Lower lobe of right lung (tissue), 2 donors: ENCODE measurements around the gene TMEM14C. TPM values are rescaled to one million over a fixed set of nuclear protein-coding genes. Genes with fewer than 3 reads are reported as not detected.

Experiments used
- ATAC-seq, 2 donors: fragments of 200-7000 bp; cut with Tn5 transposase; one replicate each; pipeline ENCODE4 v1.9.1; 2020 to 2022; ENCODE audit warnings: mild to moderate bottlenecking in 2 of 2, moderate library complexity in 2 of 2
- DNase-seq: peaks from one replicate; pipeline ENCODE4 v3.0.0-alpha.2; 2020
- H3K27ac ChIP-seq: fragments of 200-600 bp; one replicate; pipeline ENCODE4 v1.8.0; 2022
- H3K27me3 ChIP-seq: fragments of 200-600 bp; one replicate; pipeline ENCODE4 v1.8.0; 2022; ENCODE audit warnings: low read depth
- H3K36me3 ChIP-seq: fragments of 200-600 bp; one replicate; pipeline ENCODE4 v1.8.0; 2022; ENCODE audit warnings: mild to moderate bottlenecking
- H3K4me1 ChIP-seq: fragments of 200-600 bp; one replicate; pipeline ENCODE4 v1.8.0; 2022
- H3K4me3 ChIP-seq: fragments of 200-600 bp; one replicate; pipeline ENCODE4 v1.8.0; 2022; ENCODE audit warnings: mild to moderate bottlenecking
- H3K9me3 ChIP-seq: fragments of 200-600 bp; one replicate; pipeline ENCODE4 v1.8.0; 2022
- intact Hi-C: fragments of 100-400 bp; cut with DNase I; formaldehyde crosslinking; loops from one replicate; pipeline ENCODE4 v1.11.0; 2022
- total RNA-seq: library from RNA; stranded (reverse); fragmentation: NEBNext Ultra II Directional; extraction: Animal tissue kit (Norgen Biotek cat#: 25700); gene quantifications from one replicate; pipeline ENCODE4 v1.2.1, GENCODE V29; 2021
- TF ChIP-seq, protein P1 (sequence below): fragments of 200-600 bp; IDR thresholded peaks from one replicate; pipeline ENCODE4 v1.8.0; 2022; ENCODE audit warnings: antibody characterized with exemption, mild to moderate bottlenecking
- donor health status: DM: no; HTN: yes; CAD: no; lungs with severe emphysema.

Gene TMEM14C
- total RNA-seq, 1 donor from 2014 or later: 81.9 TPM

DNA sequence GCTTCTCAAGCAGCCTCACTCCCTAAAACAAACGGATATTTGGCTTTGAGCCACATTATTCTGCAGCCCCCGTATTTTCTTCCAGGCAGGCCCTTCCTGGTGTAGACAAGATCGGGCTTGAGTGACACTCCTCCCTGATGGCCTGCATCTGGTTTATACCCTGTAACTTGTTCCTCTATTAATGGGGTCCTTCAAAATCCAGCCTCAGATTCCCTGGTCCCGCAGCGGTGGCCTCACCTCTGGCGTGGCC is 375 bp upstream of the TMEM14C start:
- intact Hi-C loops: no loop called here
- peaks cover 25% of the 10 kb centered on the region for H3K4me1 ChIP-seq
- no peaks in the 10 kb centered on the region for H3K9me3 ChIP-seq
- no peaks in the 10 kb centered on the region for H3K27me3 ChIP-seq
- DNase-seq (no peak), ATAC-seq (no peak)
- H3K4me3 ChIP-seq: peak overlapping the region; percentile 83
- peak overlapping the region; percentile 89 for H3K27ac ChIP-seq
- TF ChIP-seq, protein P1, sequence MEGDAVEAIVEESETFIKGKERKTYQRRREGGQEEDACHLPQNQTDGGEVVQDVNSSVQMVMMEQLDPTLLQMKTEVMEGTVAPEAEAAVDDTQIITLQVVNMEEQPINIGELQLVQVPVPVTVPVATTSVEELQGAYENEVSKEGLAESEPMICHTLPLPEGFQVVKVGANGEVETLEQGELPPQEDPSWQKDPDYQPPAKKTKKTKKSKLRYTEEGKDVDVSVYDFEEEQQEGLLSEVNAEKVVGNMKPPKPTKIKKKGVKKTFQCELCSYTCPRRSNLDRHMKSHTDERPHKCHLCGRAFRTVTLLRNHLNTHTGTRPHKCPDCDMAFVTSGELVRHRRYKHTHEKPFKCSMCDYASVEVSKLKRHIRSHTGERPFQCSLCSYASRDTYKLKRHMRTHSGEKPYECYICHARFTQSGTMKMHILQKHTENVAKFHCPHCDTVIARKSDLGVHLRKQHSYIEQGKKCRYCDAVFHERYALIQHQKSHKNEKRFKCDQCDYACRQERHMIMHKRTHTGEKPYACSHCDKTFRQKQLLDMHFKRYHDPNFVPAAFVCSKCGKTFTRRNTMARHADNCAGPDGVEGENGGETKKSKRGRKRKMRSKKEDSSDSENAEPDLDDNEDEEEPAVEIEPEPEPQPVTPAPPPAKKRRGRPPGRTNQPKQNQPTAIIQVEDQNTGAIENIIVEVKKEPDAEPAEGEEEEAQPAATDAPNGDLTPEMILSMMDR: no peak
- peaks cover 13% of the 10 kb centered on the region for H3K36me3 ChIP-seq

DNA sequence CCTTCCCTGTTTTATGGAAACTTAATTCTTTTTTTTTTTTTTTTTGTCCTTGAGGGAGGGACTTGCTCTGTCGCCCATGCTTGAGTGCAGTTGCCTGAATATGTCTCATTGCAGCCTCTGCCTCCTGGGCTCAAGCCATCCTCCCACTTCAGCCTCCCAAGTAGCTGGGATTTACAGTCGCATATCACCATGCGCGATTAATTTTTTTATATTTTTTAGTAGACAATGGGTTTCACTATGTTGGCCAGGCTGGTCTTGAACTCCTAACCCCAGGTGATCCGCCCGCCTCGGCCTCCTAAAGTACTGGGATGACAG is 654 bp downstream of the TMEM14C start:
- Histone ChIP-seq H3K36me3 (peaks cover 18% of the 10 kb centered on the region), H3K27ac (peak overlapping the region; percentile 89), H3K4me3 (peak overlapping the region; percentile 83), H3K9me3 (no peaks in the 10 kb centered on the region), H3K27me3 (no peaks in the 10 kb centered on the region), H3K4me1 (peaks cover 25% of the 10 kb centered on the region)
- intact Hi-C loops: no loop called here
- DNase-seq (no peak), ATAC-seq (peak in 1 of 2 donors; percentile 11)
- TF ChIP-seq, protein P1: no peak

DNA sequence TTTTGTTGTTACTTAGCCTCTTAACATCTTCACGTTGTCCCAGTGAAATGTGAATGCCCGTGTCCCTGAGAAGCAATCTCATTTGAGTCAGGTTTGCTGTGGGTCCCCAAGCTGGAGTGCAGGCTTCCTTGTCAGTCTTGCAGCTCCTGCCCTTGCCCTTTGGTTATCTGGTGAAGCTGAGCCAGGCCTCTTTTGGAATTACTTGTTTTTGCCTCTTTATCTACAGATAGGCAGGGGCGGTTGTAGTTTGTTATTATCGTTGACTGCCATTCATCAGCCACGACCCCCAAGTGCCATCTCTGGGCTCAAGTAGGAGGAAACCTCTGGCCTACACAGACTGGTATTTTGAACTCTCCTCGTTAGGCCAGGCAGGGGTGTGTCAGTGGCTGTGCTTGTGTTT is 2.2 kb downstream of the TMEM14C start:
- no peak overlapping the region for H3K4me3 ChIP-seq
- H3K4me1 ChIP-seq: peaks cover 25% of the 10 kb centered on the region
- DNase-seq (no peak), ATAC-seq (no peak)
- no peak overlapping the region for H3K27ac ChIP-seq
- H3K9me3 ChIP-seq: no peaks in the 10 kb centered on the region
- peaks cover 32% of the 10 kb centered on the region for H3K36me3 ChIP-seq
- intact Hi-C loops: no loop called here
- TF ChIP-seq, protein P1: no peak
- H3K27me3 ChIP-seq: no peaks in the 10 kb centered on the region

DNA sequence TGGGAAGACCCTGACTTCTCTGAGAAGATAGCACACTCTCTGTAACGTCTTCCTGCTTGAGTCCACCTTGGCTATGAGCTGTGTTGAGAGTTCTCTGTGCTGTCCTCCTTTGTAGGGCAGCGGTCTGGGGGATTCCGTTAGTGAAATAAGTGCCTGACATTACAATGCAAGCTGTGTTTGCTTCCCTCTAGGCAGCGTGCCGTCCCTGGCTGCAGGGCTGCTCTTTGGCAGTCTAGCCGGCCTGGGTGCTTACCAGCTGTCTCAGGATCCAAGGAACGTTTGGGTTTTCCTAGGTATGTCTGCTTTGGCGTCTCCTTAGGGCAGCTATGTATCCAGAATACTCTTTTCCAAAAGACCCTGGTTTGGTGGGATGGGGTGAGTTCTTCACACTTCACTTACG is 2.8 kb downstream of the TMEM14C start:
- TF ChIP-seq, protein P1: no peak
- Histone ChIP-seq H3K27me3 (no peaks in the 10 kb centered on the region), H3K4me3 (no peak overlapping the region), H3K9me3 (no peaks in the 10 kb centered on the region), H3K4me1 (peaks cover 25% of the 10 kb centered on the region), H3K36me3 (peaks cover 39% of the 10 kb centered on the region), H3K27ac (no peak overlapping the region)
- DNase-seq (no peak), ATAC-seq (no peak)
- intact Hi-C loops: no loop called here

DNA sequence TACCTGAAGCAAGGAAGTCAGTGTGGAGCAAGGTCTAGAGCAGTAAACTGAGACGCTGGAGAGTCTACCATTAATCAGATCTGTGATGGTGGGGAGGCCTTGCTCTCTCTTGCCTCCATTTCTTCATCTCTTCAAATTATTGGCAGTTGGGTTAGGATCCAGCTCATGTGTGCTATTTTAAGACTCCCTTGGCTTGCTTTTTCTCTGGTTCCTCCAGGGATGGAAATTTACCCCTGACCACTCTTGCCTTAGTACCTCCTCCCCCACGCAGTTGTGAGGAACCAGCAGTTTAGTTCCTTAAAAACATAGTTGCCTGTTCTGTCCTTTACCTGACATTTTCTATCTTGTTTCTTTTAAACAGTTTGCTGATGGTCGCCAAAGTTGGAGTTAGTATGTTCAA is 7.4 kb downstream of the TMEM14C start:
- Histone ChIP-seq H3K27ac (no peak overlapping the region), H3K4me3 (no peak overlapping the region), H3K4me1 (no peaks in the 10 kb centered on the region), H3K36me3 (peaks cover 60% of the 10 kb centered on the region), H3K9me3 (no peaks in the 10 kb centered on the region), H3K27me3 (no peaks in the 10 kb centered on the region)
- TF ChIP-seq, protein P1: no peak
- ATAC-seq (no peak), DNase-seq (no peak)
- intact Hi-C loops: no loop called here

DNA sequence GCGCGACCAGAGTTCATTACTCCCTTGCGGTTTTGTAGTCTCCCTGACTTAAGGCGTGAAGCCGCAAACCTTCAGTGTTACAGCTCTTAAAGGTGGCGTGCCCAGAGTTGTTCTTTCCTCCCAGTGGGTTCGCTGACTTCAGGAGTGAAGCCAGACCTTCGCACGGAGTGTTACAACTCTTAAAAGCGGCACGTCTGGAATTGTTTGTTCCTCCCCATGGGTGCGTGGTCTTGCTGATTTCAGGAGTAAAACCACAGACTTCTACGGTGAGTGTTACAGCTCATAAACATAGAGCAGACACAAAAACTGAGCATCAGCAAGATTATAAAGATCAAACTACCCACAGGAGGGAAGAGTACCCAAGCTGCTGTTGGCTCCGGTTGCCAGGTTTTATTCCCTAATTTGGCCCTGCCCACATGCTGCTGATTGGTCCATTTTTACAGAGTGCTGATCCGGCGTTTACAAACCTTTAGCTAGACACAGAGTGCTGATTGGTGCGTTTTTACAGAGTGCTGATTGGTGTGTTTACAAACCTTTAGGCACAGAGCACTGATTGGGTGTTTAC is 10.4 kb downstream of the TMEM14C start:
- Histone ChIP-seq H3K4me1 (no peaks in the 10 kb centered on the region), H3K9me3 (no peaks in the 10 kb centered on the region), H3K27ac (no peak overlapping the region), H3K4me3 (no peak overlapping the region), H3K36me3 (peaks cover 46% of the 10 kb centered on the region), H3K27me3 (no peaks in the 10 kb centered on the region)
- DNase-seq (no peak), ATAC-seq (peak in 1 of 2 donors; percentile 21)
- intact Hi-C loops: no loop called here
- TF ChIP-seq, protein P1: no peak
